ENCODE results near the gene SVIL.

GRCh38 chr10:29495366-29495765 is 139.4 kb downstream of the SVIL start:
- TF ChIP-seq, protein P1, sequence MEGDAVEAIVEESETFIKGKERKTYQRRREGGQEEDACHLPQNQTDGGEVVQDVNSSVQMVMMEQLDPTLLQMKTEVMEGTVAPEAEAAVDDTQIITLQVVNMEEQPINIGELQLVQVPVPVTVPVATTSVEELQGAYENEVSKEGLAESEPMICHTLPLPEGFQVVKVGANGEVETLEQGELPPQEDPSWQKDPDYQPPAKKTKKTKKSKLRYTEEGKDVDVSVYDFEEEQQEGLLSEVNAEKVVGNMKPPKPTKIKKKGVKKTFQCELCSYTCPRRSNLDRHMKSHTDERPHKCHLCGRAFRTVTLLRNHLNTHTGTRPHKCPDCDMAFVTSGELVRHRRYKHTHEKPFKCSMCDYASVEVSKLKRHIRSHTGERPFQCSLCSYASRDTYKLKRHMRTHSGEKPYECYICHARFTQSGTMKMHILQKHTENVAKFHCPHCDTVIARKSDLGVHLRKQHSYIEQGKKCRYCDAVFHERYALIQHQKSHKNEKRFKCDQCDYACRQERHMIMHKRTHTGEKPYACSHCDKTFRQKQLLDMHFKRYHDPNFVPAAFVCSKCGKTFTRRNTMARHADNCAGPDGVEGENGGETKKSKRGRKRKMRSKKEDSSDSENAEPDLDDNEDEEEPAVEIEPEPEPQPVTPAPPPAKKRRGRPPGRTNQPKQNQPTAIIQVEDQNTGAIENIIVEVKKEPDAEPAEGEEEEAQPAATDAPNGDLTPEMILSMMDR (IDR thresholded peaks at IDR 0.05; ENCODE audit: low read length), result no peak
- no peak for TF ChIP-seq EZH2 (optimal IDR thresholded peaks at IDR 0.05; ENCODE audit: low read depth, low read length)
- TF ChIP-seq EZH2phosphoT487 (IDR thresholded peaks at IDR 0.05; ENCODE audit: low read length), result no peak

Data from MM.1S (cell line).